AG09309 (cell line): ENCODE data around the gene PPP1R11.

ENCODE experiments used
- DNase-seq: peaks from one replicate; pipeline ENCODE4 v3.0.0-alpha.2; 2010; ENCODE audit warnings: low read depth
- H3K4me3 ChIP-seq: 2 replicates; pipeline ENCODE4 v1.5.1; 2011; ENCODE audit warnings: mild to moderate bottlenecking, low read depth, low read length, moderate library complexity; ENCODE audit not compliant: control insufficient read depth
- TF ChIP-seq, protein P1 (sequence below): IDR thresholded peaks from 2 replicates; pipeline ENCODE4 v1.5.1; 2011; ENCODE audit warnings: mild to moderate bottlenecking, low read depth, low read length, inconsistent platforms; ENCODE audit not compliant: insufficient read depth, control insufficient read depth; ENCODE audit errors: missing control alignments

PPP1R11 gene

GRCh38 chr6:30061092-30061857 is 5.7 kb upstream of the PPP1R11 start, which contains the start of gene POLR1H:
POLR1H (plus strand) TSS chr6:30061265; CDS start chr6:30061525, 260 bp downstream.
- H3K4me3 ChIP-seq = peak within 1 kb of the TSS; percentile 88
- peak; percentile 79 for DNase-seq
- TF ChIP-seq, protein P1, sequence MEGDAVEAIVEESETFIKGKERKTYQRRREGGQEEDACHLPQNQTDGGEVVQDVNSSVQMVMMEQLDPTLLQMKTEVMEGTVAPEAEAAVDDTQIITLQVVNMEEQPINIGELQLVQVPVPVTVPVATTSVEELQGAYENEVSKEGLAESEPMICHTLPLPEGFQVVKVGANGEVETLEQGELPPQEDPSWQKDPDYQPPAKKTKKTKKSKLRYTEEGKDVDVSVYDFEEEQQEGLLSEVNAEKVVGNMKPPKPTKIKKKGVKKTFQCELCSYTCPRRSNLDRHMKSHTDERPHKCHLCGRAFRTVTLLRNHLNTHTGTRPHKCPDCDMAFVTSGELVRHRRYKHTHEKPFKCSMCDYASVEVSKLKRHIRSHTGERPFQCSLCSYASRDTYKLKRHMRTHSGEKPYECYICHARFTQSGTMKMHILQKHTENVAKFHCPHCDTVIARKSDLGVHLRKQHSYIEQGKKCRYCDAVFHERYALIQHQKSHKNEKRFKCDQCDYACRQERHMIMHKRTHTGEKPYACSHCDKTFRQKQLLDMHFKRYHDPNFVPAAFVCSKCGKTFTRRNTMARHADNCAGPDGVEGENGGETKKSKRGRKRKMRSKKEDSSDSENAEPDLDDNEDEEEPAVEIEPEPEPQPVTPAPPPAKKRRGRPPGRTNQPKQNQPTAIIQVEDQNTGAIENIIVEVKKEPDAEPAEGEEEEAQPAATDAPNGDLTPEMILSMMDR = no peak

GRCh38 chr6:30061858-30062458 is 5.0 kb upstream of the PPP1R11 start:
- DNase-seq = no peak
- TF ChIP-seq, protein P1 = no peak
- peak overlapping the region; percentile 88 for H3K4me3 ChIP-seq

DNA sequence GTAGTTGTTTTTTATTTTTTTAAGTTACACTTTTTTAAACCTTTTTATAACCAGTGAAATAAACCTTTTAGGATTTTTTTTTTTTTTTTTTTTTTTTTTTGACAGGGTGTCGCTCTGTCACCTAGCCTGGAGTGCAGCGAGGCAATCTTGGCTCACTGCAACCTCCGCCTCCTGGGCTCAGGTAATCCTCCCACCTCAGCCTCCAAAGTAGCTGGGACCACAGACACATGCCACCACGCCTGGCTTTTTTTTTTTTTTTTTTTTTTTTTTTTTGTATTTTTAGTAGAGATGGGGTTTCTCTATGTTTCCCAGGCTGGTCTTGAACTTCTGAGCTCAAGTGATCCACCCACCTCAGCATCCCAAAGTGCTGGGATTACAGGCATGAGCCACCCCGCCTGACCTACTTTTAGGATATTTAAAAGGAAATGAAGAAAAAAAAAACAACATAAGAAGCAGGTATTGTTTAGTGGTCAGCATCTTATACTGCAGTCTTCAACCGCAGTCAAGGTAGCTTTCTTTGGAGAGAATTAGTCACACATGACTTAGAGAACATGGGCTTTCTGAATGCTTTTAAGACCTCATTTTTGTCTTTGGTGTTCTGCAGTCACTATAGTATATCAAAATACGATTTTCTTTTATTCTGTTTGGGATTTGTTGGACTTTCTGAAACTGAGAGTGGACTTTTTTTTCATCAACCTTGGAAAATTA is 4.4 kb upstream of the PPP1R11 start:
- TF ChIP-seq, protein P1 = no peak
- DNase-seq = no peak
- H3K4me3 ChIP-seq = peak overlapping the region; percentile 88

DNA sequence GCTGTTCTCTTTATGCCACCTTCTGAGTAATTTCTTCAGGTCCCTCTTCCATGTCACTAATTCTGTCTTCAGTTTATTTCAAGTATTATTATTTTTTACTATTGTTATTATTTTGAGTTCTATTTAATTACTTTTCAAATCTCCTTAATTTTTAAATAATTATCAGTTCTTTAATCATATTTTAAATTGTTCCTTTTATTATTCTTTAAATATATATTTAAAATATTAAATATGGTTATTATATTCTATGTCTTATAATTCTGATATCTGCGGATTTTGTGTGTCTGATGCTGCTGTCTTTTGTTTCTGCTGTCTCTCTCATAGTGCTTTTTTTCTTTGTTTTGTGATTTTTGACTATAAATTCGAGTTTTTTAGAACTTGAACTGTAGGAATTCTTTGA is 3.7 kb upstream of the PPP1R11 start:
- TF ChIP-seq, protein P1 = no peak
- no peak overlapping the region for H3K4me3 ChIP-seq
- no peak for DNase-seq

- DNase-seq = no peak
Observed at GRCh38 chr6:30066082-30066481, 916 bp upstream of the PPP1R11 start.

More at GRCh38 chr6:30066082-30066481, 916 bp upstream of the PPP1R11 start:
- TF ChIP-seq, protein P1 = no peak
- peak overlapping the region; percentile 85 for H3K4me3 ChIP-seq
